ENCODE results near the gene F11. TPM values are rescaled to one million over a fixed set of nuclear protein-coding genes. Genes with fewer than 3 reads are reported as not detected.
"Not testable (repeated sequence)": the region's sequence is repeated elsewhere in the genome, so short reads cannot be mapped to it uniquely, and the experiment has no call there.

Gene F11
- total and polyA plus RNA-seq, 9 donors, result 0.05 to 0.23 (median 0.20) TPM; not detected in 6

- no peak overlapping the region for H3K4me3 ChIP-seq
- no peak for DNase-seq
- no peaks in the 10 kb centered on the region for H3K9me3 ChIP-seq
- no peaks in the 10 kb centered on the region for H3K4me1 ChIP-seq (ENCODE audit: insufficient read depth)
- H3K36me3 ChIP-seq, result no peaks in the 10 kb centered on the region
- WGBS, 3 donors, result 93 to 96% (median 93%) methylated on average over 12 of the region's 12 CpGs
- TF ChIP-seq POLR2A (IDR thresholded peaks at IDR 0.05), result no peak
- TF ChIP-seq EP300 (IDR thresholded peaks at IDR 0.05), result no peak
- no peaks in the 10 kb centered on the region for H3K27me3 ChIP-seq
- intact Hi-C loops (cut with DNase I), result no loop called here
- no peak overlapping the region for H3K27ac ChIP-seq
Observed at GRCh38 chr4:186258216-186258811, 7.7 kb upstream of the F11 start.

DNA sequence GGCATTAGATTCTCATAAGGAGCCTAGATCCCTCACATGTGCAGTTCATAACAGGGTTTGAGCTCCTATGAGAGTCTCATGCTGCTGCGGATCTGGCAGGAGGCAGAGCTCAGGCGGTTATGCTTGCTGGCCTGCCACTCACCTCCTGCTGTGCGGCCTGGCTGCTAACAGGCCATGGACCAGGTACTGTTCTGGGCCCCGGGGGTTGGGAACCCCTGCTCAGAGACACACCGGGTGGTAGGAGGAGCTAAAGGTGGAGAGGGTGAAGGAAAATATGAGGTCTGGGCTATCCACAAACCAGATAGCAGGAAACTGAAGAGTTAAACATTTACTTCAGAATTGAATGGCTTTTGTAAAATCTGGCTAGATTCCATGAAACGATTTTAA, 5.9 kb upstream of the F11 start:
- Histone ChIP-seq H3K9me3 (no peaks in the 10 kb centered on the region), H3K36me3 (no peaks in the 10 kb centered on the region), H3K4me1 (ENCODE audit: insufficient read depth) (no peaks in the 10 kb centered on the region), H3K27ac (no peak overlapping the region), H3K27me3 (no peaks in the 10 kb centered on the region), H3K4me3 (no peak overlapping the region)
- DNase-seq, result no peak
- no peak for TF ChIP-seq EP300 (IDR thresholded peaks at IDR 0.05)
- no peak for TF ChIP-seq POLR2A (IDR thresholded peaks at IDR 0.05)
- no peak for TF ChIP-seq CTCF (IDR thresholded peaks at IDR 0.05)
- intact Hi-C loops (cut with DNase I), result no loop called here
- 73 to 79% (median 76%) methylated on average over 6 of the region's 6 CpGs for WGBS, 3 donors

GRCh38 chr4:186260504-186261448, 5.2 kb upstream of the F11 start:
- TF ChIP-seq EP300 (IDR thresholded peaks at IDR 0.05), result no peak
- no peak for TF ChIP-seq POLR2A (IDR thresholded peaks at IDR 0.05)
- no peak for TF ChIP-seq CTCF (IDR thresholded peaks at IDR 0.05)
- WGBS, 3 donors, result 35 to 60% (median 40%) methylated on average over 12 of the region's 12 CpGs
- Histone ChIP-seq H3K9me3 (no peaks in the 10 kb centered on the region), H3K27me3 (no peaks in the 10 kb centered on the region), H3K4me3 (no peak overlapping the region), H3K4me1 (ENCODE audit: insufficient read depth) (no peaks in the 10 kb centered on the region), H3K36me3 (no peaks in the 10 kb centered on the region), H3K27ac (no peak overlapping the region)
- no peak for DNase-seq
- intact Hi-C loops (cut with DNase I), result no loop called here

DNA sequence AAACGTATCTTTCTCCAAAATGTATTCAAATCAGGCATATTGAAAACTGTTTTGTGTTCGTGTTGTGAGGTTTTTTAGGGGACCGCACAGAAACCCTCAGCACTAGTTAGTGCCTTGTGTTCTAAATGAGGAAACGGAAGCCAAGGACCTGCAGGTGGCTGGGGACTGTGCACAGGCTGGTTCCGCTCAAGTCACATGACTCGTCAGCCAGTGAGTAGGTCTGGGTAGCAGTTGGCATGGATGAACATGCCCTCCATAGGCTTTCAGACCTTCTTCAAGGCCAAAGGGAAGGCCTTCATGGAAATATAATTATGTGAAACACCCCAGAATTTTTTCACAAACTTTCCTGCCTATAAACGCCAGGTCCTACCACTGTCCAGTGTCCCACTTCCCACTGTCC, 1.3 kb upstream of the F11 start:
- no peaks in the 10 kb centered on the region for H3K9me3 ChIP-seq
- no peak for DNase-seq
- no peak overlapping the region for H3K27ac ChIP-seq
- no peaks in the 10 kb centered on the region for H3K4me1 ChIP-seq (ENCODE audit: insufficient read depth)
- no peaks in the 10 kb centered on the region for H3K27me3 ChIP-seq
- 92 to 95% (median 93%) methylated on average over 7 of the region's 7 CpGs for WGBS, 3 donors
- H3K4me3 ChIP-seq, result no peak overlapping the region
- TF ChIP-seq POLR2A (IDR thresholded peaks at IDR 0.05) (no peak), EP300 (IDR thresholded peaks at IDR 0.05) (no peak), CTCF (IDR thresholded peaks at IDR 0.05) (no peak)
- no peaks in the 10 kb centered on the region for H3K36me3 ChIP-seq
- intact Hi-C loops (cut with DNase I), result no loop called here

DNA sequence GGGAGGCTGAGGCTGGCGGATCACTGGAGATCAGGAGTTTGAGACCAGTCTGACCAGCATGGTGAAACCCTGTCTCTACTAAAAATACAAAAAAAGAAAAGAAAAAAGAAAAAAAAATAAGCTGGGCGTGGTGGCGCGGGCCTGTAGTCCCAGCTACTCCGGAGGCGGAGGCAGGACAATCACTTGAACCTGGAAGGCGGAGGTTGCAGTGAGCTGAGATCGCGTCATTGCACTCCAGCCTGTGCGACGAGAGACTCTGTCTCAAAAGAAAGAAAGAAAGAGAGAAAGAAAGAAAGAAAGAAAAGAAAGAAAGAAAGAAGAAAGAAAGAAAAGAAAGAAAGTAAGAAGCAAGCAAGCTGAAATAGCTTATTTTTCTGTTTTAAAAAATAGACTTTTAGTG, 739 bp upstream of the F11 start:
- WGBS, 3 donors, result 95 to 96% (median 95%) methylated on average over 11 of the region's 11 CpGs
- H3K9me3 ChIP-seq; intact Hi-C loops (cut with DNase I); H3K27me3 ChIP-seq; DNase-seq; H3K4me1 ChIP-seq (ENCODE audit: insufficient read depth); H3K27ac ChIP-seq; H3K4me3 ChIP-seq; H3K36me3 ChIP-seq: not testable (repeated sequence)
